Effector memory CD4-positive, alpha-beta T cell (primary cell): ENCODE measurements around the gene HECTD4.
"Not testable (repeated sequence)": the region's sequence is repeated elsewhere in the genome, so short reads cannot be mapped to it uniquely, and the experiment has no call there.

Experiments used
- DNase-seq, 3 donors: peaks; one replicate each; pipeline ENCODE4 v3.0.0-alpha.2; 2020
- H3K27ac ChIP-seq: 2 replicates; pipeline ENCODE4 v1.7.0; 2013; ENCODE audit warnings: mild to moderate bottlenecking, low read length, moderate library complexity; ENCODE audit not compliant: insufficient read depth, poor library complexity, severe bottlenecking
- H3K27me3 ChIP-seq: replicated peaks from 2 replicates; pipeline ENCODE4 v1.7.0; 2013; ENCODE audit warnings: mild to moderate bottlenecking, low read length; ENCODE audit not compliant: insufficient read depth, control insufficient read depth, poor library complexity, severe bottlenecking
- H3K36me3 ChIP-seq: 2 replicates; pipeline ENCODE4 v1.7.0; 2013; ENCODE audit warnings: mild to moderate bottlenecking, low read length, moderate library complexity; ENCODE audit not compliant: control insufficient read depth, insufficient read depth
- H3K4me1 ChIP-seq: 2 replicates; pipeline ENCODE4 v1.7.0; 2013; ENCODE audit warnings: low read length, mild to moderate bottlenecking; ENCODE audit not compliant: control insufficient read depth, insufficient read depth, poor library complexity, severe bottlenecking
- H3K4me3 ChIP-seq: 2 replicates; pipeline ENCODE4 v1.7.0; 2013; ENCODE audit warnings: low read length, low read depth, mild to moderate bottlenecking; ENCODE audit not compliant: insufficient read depth, poor library complexity, severe bottlenecking
- H3K9me3 ChIP-seq: 2 replicates; pipeline ENCODE4 v1.7.0; 2013; ENCODE audit warnings: mild to moderate bottlenecking, low read length, moderate library complexity; ENCODE audit not compliant: control insufficient read depth

The HECTD4 gene

DNA sequence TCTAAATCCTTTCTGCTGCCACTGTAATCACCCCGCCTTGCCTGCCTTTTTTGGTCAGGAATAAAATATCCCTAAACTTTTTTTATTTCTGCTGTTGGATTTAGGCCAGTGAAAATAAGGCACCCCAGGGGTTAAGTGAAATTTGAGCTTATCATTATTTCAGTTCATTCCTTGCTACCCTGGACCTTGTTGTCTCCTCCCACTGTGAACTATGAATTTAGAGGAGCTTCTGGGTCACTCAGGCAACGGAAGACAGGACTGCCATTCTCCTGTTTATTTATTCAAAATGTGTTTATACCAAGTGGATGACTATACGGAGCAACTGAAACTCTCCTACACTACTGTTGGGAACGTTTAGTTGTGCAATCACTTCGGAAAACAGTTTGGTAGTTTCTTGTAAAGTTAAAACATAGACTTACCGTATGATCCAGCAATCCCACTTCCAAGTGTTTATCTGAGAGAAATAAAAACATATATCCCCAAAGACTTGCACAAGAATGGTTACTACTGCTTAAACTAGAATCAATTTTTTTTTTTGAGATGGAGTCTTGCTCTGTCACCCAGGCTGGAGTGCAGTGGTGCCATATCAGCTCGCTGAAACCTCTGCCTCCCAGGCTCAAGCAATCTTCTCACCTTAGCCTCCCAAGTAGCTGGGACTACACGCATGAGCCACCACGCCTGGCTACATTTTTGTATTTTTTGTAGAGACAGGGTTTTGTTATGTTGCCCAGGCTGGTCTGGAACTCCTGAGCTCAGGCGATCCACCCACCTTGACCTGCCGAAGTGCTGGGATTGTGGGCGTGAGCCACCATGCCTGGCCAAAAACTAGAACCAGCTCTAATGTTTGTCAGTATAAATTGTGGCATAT, 259.2 kb downstream of the HECTD4 start:
- H3K4me3 ChIP-seq: no peak overlapping the region
- no peaks in the 10 kb centered on the region for H3K9me3 ChIP-seq
- no peaks in the 10 kb centered on the region for H3K27me3 ChIP-seq
- H3K4me1 ChIP-seq: peaks cover 9% of the 10 kb centered on the region
- no peak for DNase-seq
- H3K27ac ChIP-seq: no peak overlapping the region
- no peaks in the 10 kb centered on the region for H3K36me3 ChIP-seq

DNA sequence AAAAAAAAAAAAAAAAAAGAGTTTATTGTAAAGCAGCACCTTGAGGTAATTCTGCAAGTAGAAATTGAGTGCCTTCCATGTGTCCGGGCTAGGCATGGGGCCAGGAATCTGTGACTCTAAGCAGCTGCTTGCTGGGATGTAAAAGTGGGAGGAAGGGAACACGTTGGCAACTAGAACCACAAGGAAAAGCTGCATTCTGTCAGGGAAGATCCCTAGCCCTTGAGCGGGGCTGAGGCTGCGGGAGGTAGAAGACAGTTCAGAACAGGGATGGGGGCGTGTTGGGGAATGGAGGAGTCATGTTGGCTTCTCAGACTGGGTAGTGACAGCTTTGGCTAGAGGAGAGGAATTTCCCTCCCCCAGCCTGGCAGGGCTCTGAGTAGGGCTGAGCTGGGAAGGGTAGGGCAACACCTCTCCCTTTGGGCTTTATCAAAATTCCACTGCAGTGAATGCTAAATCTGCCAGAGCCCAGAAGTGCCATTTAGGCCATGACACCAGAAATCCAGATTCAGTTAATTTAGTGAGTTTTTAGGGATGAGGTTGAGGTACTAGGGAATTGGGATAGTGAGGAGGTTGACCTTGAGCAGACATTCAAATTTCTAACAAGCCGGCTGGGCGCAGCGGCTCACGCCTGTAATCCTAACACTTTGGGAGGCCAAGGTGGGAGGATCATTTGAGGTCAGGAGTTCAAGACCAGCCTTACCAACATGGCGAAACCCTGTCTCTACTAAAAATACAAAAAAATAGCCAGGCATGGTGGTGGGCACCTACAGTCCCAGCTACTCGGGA, 260.3 kb downstream of the HECTD4 start:
- no peaks in the 10 kb centered on the region for H3K9me3 ChIP-seq
- no peak overlapping the region for H3K27ac ChIP-seq
- peaks cover 8% of the 10 kb centered on the region for H3K4me1 ChIP-seq
- no peaks in the 10 kb centered on the region for H3K36me3 ChIP-seq
- no peak overlapping the region for H3K4me3 ChIP-seq
- no peak for DNase-seq
- no peaks in the 10 kb centered on the region for H3K27me3 ChIP-seq

DNA sequence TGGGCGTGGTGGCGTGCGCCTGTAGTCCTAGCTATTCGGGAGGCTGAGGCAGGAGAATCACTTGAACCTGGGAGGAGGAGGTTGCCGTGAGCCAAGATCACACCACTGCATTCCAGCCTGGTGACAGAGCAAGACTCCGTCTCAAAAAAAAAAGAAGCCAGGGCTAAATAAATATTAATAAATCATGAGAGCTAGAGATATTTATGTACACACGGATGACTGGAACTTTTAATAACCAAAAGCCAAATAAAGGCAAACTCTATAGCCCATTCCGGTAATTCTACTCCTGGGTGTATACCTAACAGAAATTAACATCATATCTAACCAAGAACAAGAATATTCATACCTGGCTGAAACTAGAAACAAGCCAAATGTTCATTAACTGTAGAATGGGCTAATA, 264.5 kb downstream of the HECTD4 start:
- no peaks in the 10 kb centered on the region for H3K36me3 ChIP-seq
- no peaks in the 10 kb centered on the region for H3K27me3 ChIP-seq
- no peak overlapping the region for H3K4me3 ChIP-seq
- no peak overlapping the region for H3K27ac ChIP-seq
- no peaks in the 10 kb centered on the region for H3K4me1 ChIP-seq
- DNase-seq: no peak
- no peaks in the 10 kb centered on the region for H3K9me3 ChIP-seq

DNA sequence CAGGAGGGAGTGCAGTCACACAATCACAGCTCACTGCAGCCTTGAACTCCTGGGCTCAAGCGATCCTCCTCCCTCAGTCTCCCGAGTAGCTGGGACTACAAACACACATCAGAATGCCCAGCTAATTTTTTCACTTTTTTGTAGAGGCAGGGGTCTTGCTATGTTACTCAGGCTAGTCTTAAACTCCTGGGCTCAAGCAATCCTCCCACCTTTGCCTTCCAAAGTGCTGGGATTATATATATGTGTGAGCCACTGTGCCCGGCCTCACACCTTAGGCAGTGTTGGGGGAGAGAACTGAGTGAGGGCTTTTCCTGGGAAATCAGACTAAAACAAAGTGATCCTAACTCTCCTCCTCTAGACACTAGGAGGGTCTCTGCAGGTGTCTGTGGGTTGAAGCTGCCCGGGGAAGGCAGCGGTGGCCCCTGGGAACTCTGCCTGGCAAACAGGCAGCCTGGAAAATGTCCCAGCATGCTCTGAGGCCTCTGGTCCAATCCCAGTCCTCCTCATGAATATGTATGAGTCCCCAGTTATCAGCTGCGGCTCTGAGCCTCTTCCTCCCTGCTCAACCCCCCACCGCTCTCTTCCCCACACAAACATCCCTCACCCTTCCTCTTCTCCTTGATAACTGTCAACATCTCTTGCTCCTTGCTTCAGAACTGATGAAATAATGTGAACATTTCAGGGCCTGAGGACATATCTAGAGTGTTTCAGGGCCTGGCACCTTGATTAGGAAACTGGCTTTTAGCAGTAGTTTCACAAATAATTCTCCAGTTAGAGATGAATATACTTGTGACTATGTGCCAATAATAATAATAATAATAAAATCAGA, 265.8 kb downstream of the HECTD4 start:
- H3K27me3 ChIP-seq: no peaks in the 10 kb centered on the region
- H3K9me3 ChIP-seq: no peaks in the 10 kb centered on the region
- no peak overlapping the region for H3K4me3 ChIP-seq
- no peak for DNase-seq
- H3K36me3 ChIP-seq: no peaks in the 10 kb centered on the region
- H3K4me1 ChIP-seq: no peaks in the 10 kb centered on the region
- no peak overlapping the region for H3K27ac ChIP-seq

DNA sequence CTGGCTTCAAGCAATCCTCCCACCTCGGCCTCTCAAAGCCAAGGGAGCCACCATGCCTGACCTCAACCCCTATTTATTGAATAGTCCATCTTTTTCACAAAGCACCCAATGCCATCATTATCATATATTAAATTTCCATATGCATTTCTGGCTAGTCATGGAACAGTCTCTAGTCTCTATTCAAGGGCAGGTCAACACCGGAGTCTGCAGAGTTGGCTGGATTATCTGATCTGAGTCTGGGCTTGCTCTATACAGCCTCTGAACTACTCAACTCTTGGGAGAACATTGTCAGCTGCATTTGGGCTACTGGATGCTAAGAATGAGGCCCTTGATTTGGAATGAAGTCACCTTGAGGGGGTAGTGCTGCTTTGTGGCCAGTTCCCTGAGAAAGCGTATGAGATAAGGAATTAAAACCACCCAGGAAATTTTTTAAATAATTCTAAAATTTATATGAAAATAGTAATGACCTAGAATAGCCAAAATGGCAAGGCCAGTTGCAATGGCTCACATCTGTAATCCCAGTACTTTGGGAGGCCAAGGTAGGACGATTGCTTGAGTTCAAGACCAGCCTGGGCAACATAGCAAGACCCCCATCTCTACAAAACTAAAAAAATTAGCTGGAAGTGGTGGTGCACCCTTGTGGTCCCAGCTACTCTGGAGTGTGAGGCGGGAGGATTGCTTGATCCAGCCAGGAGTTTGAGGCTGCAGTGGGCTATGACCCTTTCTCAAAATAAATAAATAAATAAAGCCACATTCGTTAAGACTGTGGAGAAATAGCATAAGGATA, 266.8 kb downstream of the HECTD4 start:
- no peak overlapping the region for H3K27ac ChIP-seq
- no peak for DNase-seq
- H3K9me3 ChIP-seq: no peaks in the 10 kb centered on the region
- no peaks in the 10 kb centered on the region for H3K4me1 ChIP-seq
- no peaks in the 10 kb centered on the region for H3K27me3 ChIP-seq
- no peaks in the 10 kb centered on the region for H3K36me3 ChIP-seq
- no peak overlapping the region for H3K4me3 ChIP-seq

DNA sequence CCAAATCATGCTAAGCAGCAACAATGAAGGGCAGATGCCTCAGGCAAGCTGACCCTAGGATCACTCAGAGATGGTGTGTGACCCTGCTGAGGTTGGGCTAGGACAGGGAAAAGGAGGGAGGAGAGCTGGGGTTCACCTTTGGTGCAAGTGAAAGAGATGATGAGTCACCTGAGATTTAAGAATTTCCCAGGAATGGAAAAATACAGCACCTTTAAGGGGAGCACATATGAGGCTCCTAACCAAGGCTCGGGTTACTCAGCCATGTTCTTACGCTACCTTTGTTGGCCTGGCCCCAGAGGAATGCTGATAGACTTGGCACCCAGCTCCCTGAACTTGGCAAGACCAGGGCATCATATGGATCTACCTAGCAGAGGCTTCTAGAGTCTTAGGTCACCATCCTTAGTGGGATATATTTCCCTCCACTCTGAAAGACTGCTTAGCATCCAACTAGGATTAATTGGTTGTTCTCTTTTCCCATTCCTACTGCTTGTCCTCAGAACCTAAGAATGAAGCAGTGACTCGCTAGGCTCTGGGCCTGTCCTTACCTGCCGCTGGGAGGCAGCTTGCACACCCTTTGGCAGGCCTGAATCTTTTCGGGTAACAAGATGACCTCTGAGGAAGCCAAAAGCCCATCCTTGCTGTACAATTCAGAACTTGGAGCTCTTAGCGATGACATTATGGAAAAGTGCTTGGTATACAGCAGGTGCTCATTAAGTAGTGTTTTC, 269.7 kb downstream of the HECTD4 start:
- no peak overlapping the region for H3K27ac ChIP-seq
- H3K9me3 ChIP-seq: no peaks in the 10 kb centered on the region
- no peaks in the 10 kb centered on the region for H3K27me3 ChIP-seq
- no peak for DNase-seq
- H3K4me1 ChIP-seq: peaks cover 5% of the 10 kb centered on the region
- no peak overlapping the region for H3K4me3 ChIP-seq
- H3K36me3 ChIP-seq: no peaks in the 10 kb centered on the region

DNA sequence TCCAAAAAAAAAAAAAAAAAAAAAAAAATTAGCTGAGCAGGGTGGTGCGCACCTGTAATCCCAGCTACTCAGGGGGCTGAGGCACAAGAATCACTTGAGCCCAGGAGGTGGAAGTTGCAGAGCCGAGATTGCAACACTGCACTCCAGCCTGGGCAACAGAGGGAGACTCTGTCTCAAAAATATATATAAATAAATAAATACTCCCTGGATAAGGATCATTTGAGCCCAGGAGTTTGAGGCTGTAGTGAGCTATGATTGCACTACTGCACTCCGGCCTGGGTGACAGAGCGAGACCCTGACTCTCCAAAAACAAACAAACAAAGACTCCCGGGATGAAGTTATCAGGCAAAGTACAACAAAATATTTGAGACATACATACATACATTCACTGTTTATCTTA, 270.3 kb downstream of the HECTD4 start:
- no peaks in the 10 kb centered on the region for H3K36me3 ChIP-seq
- peaks cover 7% of the 10 kb centered on the region for H3K4me1 ChIP-seq
- H3K27ac ChIP-seq: no peak overlapping the region
- H3K27me3 ChIP-seq: no peaks in the 10 kb centered on the region
- H3K4me3 ChIP-seq: no peak overlapping the region
- DNase-seq: no peak
- no peaks in the 10 kb centered on the region for H3K9me3 ChIP-seq

GRCh38 chr12:112110787-112111662, 271.2 kb downstream of the HECTD4 start:
- not testable (repeated sequence) for H3K27ac ChIP-seq, H3K27me3 ChIP-seq, DNase-seq, H3K9me3 ChIP-seq, H3K4me1 ChIP-seq, H3K4me3 ChIP-seq, H3K36me3 ChIP-seq
